GM08714 (cell line): Measurements from ENCODE around the gene FZD10.

ENCODE experiments used
- H3K4me3 ChIP-seq: fragments of 200-500 bp; sonication (Bioruptor generic); 2 replicates; pipeline ENCODE4 v1.5.1; 2014; ENCODE audit warnings: mild to moderate bottlenecking, low read length, inconsistent platforms
- ZNF274 ChIP-seq: IDR thresholded peaks from 2 replicates; pipeline ENCODE4 v1.6.1; 2012; ENCODE audit warnings: mild to moderate bottlenecking, low read depth, low read length

FZD10 gene

GRCh38 chr12:130155416-130156073 is 6.7 kb upstream of the FZD10 start:
- TF ChIP-seq ZNF274 = no peak
- no peak overlapping the region for H3K4me3 ChIP-seq

GRCh38 chr12:130156652-130157275 is 5.5 kb upstream of the FZD10 start:
- no peak overlapping the region for H3K4me3 ChIP-seq
- no peak for TF ChIP-seq ZNF274

- TF ChIP-seq ZNF274 = no peak
- no peak overlapping the region for H3K4me3 ChIP-seq
These were observed 4.1 kb upstream of the FZD10 start for GRCh38 chr12:130157998-130158753.

- H3K4me3 ChIP-seq = no peak overlapping the region
- no peak for TF ChIP-seq ZNF274
These were observed 3.6 kb upstream of the FZD10 start for GRCh38 chr12:130158754-130159059.

GRCh38 chr12:130160306-130160705 is 2.0 kb upstream of the FZD10 start:
- no peak for TF ChIP-seq ZNF274
- no peak overlapping the region for H3K4me3 ChIP-seq

- no peak for TF ChIP-seq ZNF274
- no peak overlapping the region for H3K4me3 ChIP-seq
These were observed 1.5 kb upstream of the FZD10 start for GRCh38 chr12:130160711-130161231.

- no peak overlapping the region for H3K4me3 ChIP-seq
- TF ChIP-seq ZNF274 = no peak
These were observed 712 bp upstream of the FZD10 start for GRCh38 chr12:130161261-130162243.

- H3K4me3 ChIP-seq = no peak overlapping the region
- no peak for TF ChIP-seq ZNF274
These were observed 639 bp downstream of the FZD10 start for GRCh38 chr12:130162745-130163460.

- no peak overlapping the region for H3K4me3 ChIP-seq
- TF ChIP-seq ZNF274 = no peak
These were observed 1.4 kb downstream of the FZD10 start for GRCh38 chr12:130163461-130164215.

- H3K4me3 ChIP-seq = no peak overlapping the region
- no peak for TF ChIP-seq ZNF274
These were observed 1.9 kb downstream of the FZD10 start for GRCh38 chr12:130164216-130164542.

- no peak overlapping the region for H3K4me3 ChIP-seq
- TF ChIP-seq ZNF274 = no peak
These were observed 2.7 kb downstream of the FZD10 start for GRCh38 chr12:130164936-130165335.

GRCh38 chr12:130166306-130166705 is 4.0 kb downstream of the FZD10 start:
- TF ChIP-seq ZNF274 = no peak
- no peak overlapping the region for H3K4me3 ChIP-seq

GRCh38 chr12:130167537-130167936 is 5.3 kb downstream of the FZD10 start:
- no peak for TF ChIP-seq ZNF274
- no peak overlapping the region for H3K4me3 ChIP-seq
